ENCODE measurements around the gene PAX1.

PAX1 gene

DNA sequence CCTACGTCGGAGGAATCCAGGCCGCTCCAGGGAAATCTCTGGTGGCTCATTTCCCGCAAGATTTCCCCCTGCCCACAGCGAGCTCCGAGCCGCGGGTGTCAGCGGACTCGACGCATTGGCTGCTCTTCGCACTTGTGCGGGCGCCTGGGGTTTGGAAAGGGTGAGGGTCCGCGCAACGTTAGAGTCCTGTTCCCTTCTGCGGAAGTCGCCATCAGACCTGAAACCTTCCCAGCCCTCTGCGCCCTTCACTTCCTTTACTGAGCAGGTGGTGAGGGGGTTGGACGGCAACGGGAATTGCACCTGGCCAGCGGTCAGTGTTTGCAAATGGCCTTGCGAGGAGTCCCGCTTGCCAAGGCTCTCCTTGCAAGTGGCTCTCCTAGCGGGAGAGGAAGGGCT lies 8.4 kb downstream of the PAX1 start:
- no CpG with 5 or more reads among the region's 26 CpGs for WGBS, 2 donors (ENCODE audit: extremely low coverage in 2 of 2, insufficient read length in 2 of 2, insufficient replicate concordance in 1 of 2)
- no peak overlapping the region for H3K14ac ChIP-seq (ENCODE audit: low read length)
- DNase-seq (ENCODE audit: low spot score), result no peak
- peaks cover 0 to 3% of the 10 kb centered on the region in 2 donors for H3K9me3 ChIP-seq (replicated peaks in 1 of 2; ENCODE audit: control insufficient read depth in 2 of 2, insufficient read depth in 1 of 2, low read depth in 1 of 2, low read length in 2 of 2)
- H3K9ac ChIP-seq (ENCODE audit: low read depth, low read length, poor library complexity), result no peak overlapping the region
- H3K27ac ChIP-seq (replicated peaks; ENCODE audit: low read length), result no peak overlapping the region
- H3K23ac ChIP-seq (ENCODE audit: low read depth, low read length, poor library complexity), result peak overlapping the region; percentile 20
- no peaks in the 10 kb centered on the region for H3K4me1 ChIP-seq (ENCODE audit: control insufficient read depth in 2 of 2, insufficient read depth in 1 of 2, low read depth in 1 of 2, low read length in 2 of 2)
- no peak overlapping the region for H2BK5ac ChIP-seq (ENCODE audit: low read length)
- H3K27me3 ChIP-seq (ENCODE audit: control insufficient read depth in 3 of 3, insufficient read depth in 3 of 3, low read depth in 1 of 3, low read length in 3 of 3), result peaks cover 48 to 93% (median 82%) of the 10 kb centered on the region in 3 experiments
- H3K4me3 ChIP-seq (ENCODE audit: low read length in 2 of 2), result no peak overlapping the region
- no peak overlapping the region for H2BK15ac ChIP-seq (ENCODE audit: low read length)
- peak overlapping the region; percentile 46 for H2BK12ac ChIP-seq (ENCODE audit: low read length)
- no peak overlapping the region for H3K18ac ChIP-seq (ENCODE audit: low read length)
- H4K8ac ChIP-seq (ENCODE audit: low read depth, low read length), result no peak overlapping the region
- H3K36me3 ChIP-seq (replicated peaks in 1 of 2; ENCODE audit: control insufficient read depth in 2 of 2, insufficient read depth in 2 of 2, low read length in 2 of 2), result no peaks in the 10 kb centered on the region
- no peaks in the 10 kb centered on the region for H3K79me1 ChIP-seq (ENCODE audit: low read depth, low read length)
- no peak overlapping the region for H3K4ac ChIP-seq (ENCODE audit: low read length)
- H3K4me2 ChIP-seq (ENCODE audit: insufficient read depth, low read length, poor library complexity, severe bottlenecking), result no peak overlapping the region
- no peak overlapping the region for H2BK120ac ChIP-seq (ENCODE audit: low read depth, low read length)
- H2AK5ac ChIP-seq (ENCODE audit: low read depth, low read length), result no peak overlapping the region
- H4K91ac ChIP-seq (ENCODE audit: low read depth, low read length, poor library complexity), result no peak overlapping the region
- no peak overlapping the region for H2AFZ ChIP-seq (ENCODE audit: low read length)

DNA sequence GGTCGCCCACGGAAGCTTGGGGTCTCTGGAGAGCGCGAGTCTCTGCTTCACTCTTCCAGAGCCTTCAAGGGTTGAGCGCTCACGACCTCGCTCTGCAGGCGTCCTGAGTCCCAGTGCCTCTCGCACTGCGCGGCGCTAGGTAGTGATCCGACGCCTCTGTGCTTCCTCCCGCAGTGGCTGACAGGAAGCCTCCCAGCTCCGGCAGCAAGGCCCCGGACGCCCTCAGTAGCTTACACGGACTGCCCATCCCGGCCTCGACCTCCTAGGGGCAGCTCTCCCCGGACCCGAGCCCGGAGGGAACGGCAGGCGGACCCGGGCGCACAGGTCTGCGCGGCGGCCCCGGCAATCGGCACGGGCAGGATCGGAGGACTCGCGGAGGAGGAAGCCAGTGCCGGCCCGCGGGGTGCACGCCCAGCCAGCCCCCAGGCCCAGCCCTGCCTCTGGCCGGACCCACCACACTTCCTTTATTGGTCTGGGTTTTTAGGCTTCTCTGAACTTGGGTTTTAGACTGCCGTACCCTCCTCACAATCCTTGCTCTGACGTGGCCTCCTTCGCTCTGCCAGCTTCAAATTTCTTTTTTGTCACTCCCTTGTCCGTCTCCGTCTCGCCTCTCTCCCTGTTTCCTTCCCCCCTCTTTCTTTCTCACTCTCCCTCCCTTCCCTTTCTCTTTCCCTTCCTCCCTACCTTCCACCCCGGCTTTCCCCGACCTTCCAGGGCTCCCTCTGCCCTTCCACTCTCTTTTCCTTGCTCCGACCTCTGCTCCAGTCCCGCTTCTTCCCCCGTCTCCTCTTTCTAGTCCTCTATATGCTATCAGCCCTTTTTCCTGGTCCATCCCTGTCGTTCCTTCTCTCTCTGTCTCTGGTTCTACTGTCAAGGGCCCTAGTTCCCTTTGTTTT lies 9.1 kb downstream of the PAX1 start:
- Histone ChIP-seq H3K36me3 (replicated peaks in 1 of 2; ENCODE audit: control insufficient read depth in 2 of 2, insufficient read depth in 2 of 2, low read length in 2 of 2) (no peaks in the 10 kb centered on the region), H2AFZ (ENCODE audit: low read length) (no peak overlapping the region), H3K9ac (ENCODE audit: low read depth, low read length, poor library complexity) (no peak overlapping the region), H2BK120ac (ENCODE audit: low read depth, low read length) (no peak overlapping the region), H2BK5ac (ENCODE audit: low read length) (no peak overlapping the region), H3K18ac (ENCODE audit: low read length) (peak overlapping the region; percentile 32), H4K91ac (ENCODE audit: low read depth, low read length, poor library complexity) (no peak overlapping the region), H3K27ac (replicated peaks; ENCODE audit: low read length) (no peak overlapping the region), H3K9me3 (replicated peaks in 1 of 2; ENCODE audit: control insufficient read depth in 2 of 2, insufficient read depth in 1 of 2, low read depth in 1 of 2, low read length in 2 of 2) (peaks cover 0 to 3% of the 10 kb centered on the region in 2 donors), H3K23ac (ENCODE audit: low read depth, low read length, poor library complexity) (no peak overlapping the region), H3K4me3 (ENCODE audit: low read length in 2 of 2) (no peak overlapping the region), H3K4me2 (ENCODE audit: insufficient read depth, low read length, poor library complexity, severe bottlenecking) (no peak overlapping the region), H3K4ac (ENCODE audit: low read length) (no peak overlapping the region), H2BK15ac (ENCODE audit: low read length) (no peak overlapping the region), H4K8ac (ENCODE audit: low read depth, low read length) (no peak overlapping the region), H2BK12ac (ENCODE audit: low read length) (no peak overlapping the region), H2AK5ac (ENCODE audit: low read depth, low read length) (no peak overlapping the region), H3K79me1 (ENCODE audit: low read depth, low read length) (no peaks in the 10 kb centered on the region), H3K14ac (ENCODE audit: low read length) (no peak overlapping the region), H3K27me3 (ENCODE audit: control insufficient read depth in 3 of 3, insufficient read depth in 3 of 3, low read depth in 1 of 3, low read length in 3 of 3) (peaks cover 42 to 86% (median 77%) of the 10 kb centered on the region in 3 experiments), H3K4me1 (ENCODE audit: control insufficient read depth in 2 of 2, insufficient read depth in 1 of 2, low read depth in 1 of 2, low read length in 2 of 2) (no peaks in the 10 kb centered on the region)
- no peak for DNase-seq (ENCODE audit: low spot score)
- no CpG with 5 or more reads among the region's 54 CpGs for WGBS, 2 donors (ENCODE audit: extremely low coverage in 2 of 2, insufficient read length in 2 of 2, insufficient replicate concordance in 1 of 2)

- H2AK5ac ChIP-seq (ENCODE audit: low read depth, low read length), result no peak overlapping the region
- no peak overlapping the region for H2BK5ac ChIP-seq (ENCODE audit: low read length)
- no peak overlapping the region for H2BK15ac ChIP-seq (ENCODE audit: low read length)
- peaks cover 37 to 80% (median 70%) of the 10 kb centered on the region in 3 experiments for H3K27me3 ChIP-seq (ENCODE audit: control insufficient read depth in 3 of 3, insufficient read depth in 3 of 3, low read depth in 1 of 3, low read length in 3 of 3)
- H3K79me1 ChIP-seq (ENCODE audit: low read depth, low read length), result no peaks in the 10 kb centered on the region
- H2BK12ac ChIP-seq (ENCODE audit: low read length), result no peak overlapping the region
- no peak overlapping the region for H3K14ac ChIP-seq (ENCODE audit: low read length)
- H3K18ac ChIP-seq (ENCODE audit: low read length), result no peak overlapping the region
- H3K23ac ChIP-seq (ENCODE audit: low read depth, low read length, poor library complexity), result no peak overlapping the region
- no peaks in the 10 kb centered on the region for H3K36me3 ChIP-seq (replicated peaks in 1 of 2; ENCODE audit: control insufficient read depth in 2 of 2, insufficient read depth in 2 of 2, low read length in 2 of 2)
- peaks cover 0 to 3% of the 10 kb centered on the region in 2 donors for H3K9me3 ChIP-seq (replicated peaks in 1 of 2; ENCODE audit: control insufficient read depth in 2 of 2, insufficient read depth in 1 of 2, low read depth in 1 of 2, low read length in 2 of 2)
- H3K4me2 ChIP-seq (ENCODE audit: insufficient read depth, low read length, poor library complexity, severe bottlenecking), result no peak overlapping the region
- no peaks in the 10 kb centered on the region for H3K4me1 ChIP-seq (ENCODE audit: control insufficient read depth in 2 of 2, insufficient read depth in 1 of 2, low read depth in 1 of 2, low read length in 2 of 2)
- no CpG with 5 or more reads among the region's 10 CpGs for WGBS, 2 donors (ENCODE audit: extremely low coverage in 2 of 2, insufficient read length in 2 of 2, insufficient replicate concordance in 1 of 2)
- H3K4me3 ChIP-seq (ENCODE audit: low read length in 2 of 2), result no peak overlapping the region
- no peak overlapping the region for H3K27ac ChIP-seq (replicated peaks; ENCODE audit: low read length)
- H3K4ac ChIP-seq (ENCODE audit: low read length), result no peak overlapping the region
- H4K8ac ChIP-seq (ENCODE audit: low read depth, low read length), result no peak overlapping the region
- no peak overlapping the region for H2BK120ac ChIP-seq (ENCODE audit: low read depth, low read length)
- no peak overlapping the region for H3K9ac ChIP-seq (ENCODE audit: low read depth, low read length, poor library complexity)
- no peak for DNase-seq (ENCODE audit: low spot score)
- H2AFZ ChIP-seq (ENCODE audit: low read length), result no peak overlapping the region
- no peak overlapping the region for H4K91ac ChIP-seq (ENCODE audit: low read depth, low read length, poor library complexity)
Observed at GRCh38 chr20:21715193-21715881, 9.9 kb downstream of the PAX1 start.

DNA sequence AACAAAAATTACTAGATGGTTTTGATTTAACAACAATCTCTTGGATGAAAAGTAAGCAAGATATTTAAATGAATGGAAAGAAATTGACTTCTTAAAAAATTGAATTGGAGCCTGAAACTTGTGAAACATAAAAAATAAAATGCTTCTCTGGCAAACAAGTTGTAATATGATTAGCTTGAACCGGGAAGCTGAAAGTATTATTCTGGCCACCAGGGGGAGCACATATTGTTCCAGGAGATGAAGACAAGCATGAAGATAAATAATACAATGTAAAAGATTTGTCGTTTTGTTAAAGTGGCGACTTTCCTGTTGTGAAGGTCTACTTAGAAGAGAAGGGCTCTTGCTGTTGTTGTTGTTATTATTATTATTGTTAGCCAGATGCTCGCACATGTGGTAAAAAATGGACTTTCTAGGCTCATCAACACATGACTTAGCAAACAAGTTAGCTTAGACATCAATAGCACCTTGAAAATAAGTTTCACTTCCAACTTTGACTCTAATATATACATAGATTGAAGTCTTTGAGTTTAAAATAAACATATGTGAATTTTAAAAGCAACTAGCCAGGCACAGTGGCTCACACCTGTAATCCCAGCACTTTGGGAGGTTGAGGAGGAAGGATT lies 14.2 kb downstream of the PAX1 start:
- H3K9me3 ChIP-seq (replicated peaks in 1 of 2; ENCODE audit: control insufficient read depth in 2 of 2, insufficient read depth in 1 of 2, low read depth in 1 of 2, low read length in 2 of 2), result no peaks in the 10 kb centered on the region
- H3K14ac ChIP-seq (ENCODE audit: low read length), result no peak overlapping the region
- no peak overlapping the region for H3K4me3 ChIP-seq (ENCODE audit: low read length in 2 of 2)
- no peaks in the 10 kb centered on the region for H3K36me3 ChIP-seq (replicated peaks in 1 of 2; ENCODE audit: control insufficient read depth in 2 of 2, insufficient read depth in 2 of 2, low read length in 2 of 2)
- H3K23ac ChIP-seq (ENCODE audit: low read depth, low read length, poor library complexity), result no peak overlapping the region
- no peak overlapping the region for H2AK5ac ChIP-seq (ENCODE audit: low read depth, low read length)
- H3K9ac ChIP-seq (ENCODE audit: low read depth, low read length, poor library complexity), result no peak overlapping the region
- no peaks in the 10 kb centered on the region for H3K4me1 ChIP-seq (ENCODE audit: control insufficient read depth in 2 of 2, insufficient read depth in 1 of 2, low read depth in 1 of 2, low read length in 2 of 2)
- no peak overlapping the region for H2BK5ac ChIP-seq (ENCODE audit: low read length)
- no peak overlapping the region for H2AFZ ChIP-seq (ENCODE audit: low read length)
- H2BK120ac ChIP-seq (ENCODE audit: low read depth, low read length), result no peak overlapping the region
- no peak overlapping the region for H3K4ac ChIP-seq (ENCODE audit: low read length)
- no peak overlapping the region for H3K27ac ChIP-seq (replicated peaks; ENCODE audit: low read length)
- H4K8ac ChIP-seq (ENCODE audit: low read depth, low read length), result no peak overlapping the region
- H2BK12ac ChIP-seq (ENCODE audit: low read length), result no peak overlapping the region
- no peak overlapping the region for H4K91ac ChIP-seq (ENCODE audit: low read depth, low read length, poor library complexity)
- H2BK15ac ChIP-seq (ENCODE audit: low read length), result no peak overlapping the region
- WGBS, 2 donors (ENCODE audit: extremely low coverage in 2 of 2, insufficient read length in 2 of 2, insufficient replicate concordance in 1 of 2), result no CpG with 5 or more reads among the region's 4 CpGs
- H3K18ac ChIP-seq (ENCODE audit: low read length), result no peak overlapping the region
- DNase-seq (ENCODE audit: low spot score), result no peak
- H3K27me3 ChIP-seq (ENCODE audit: control insufficient read depth in 3 of 3, insufficient read depth in 3 of 3, low read depth in 1 of 3, low read length in 3 of 3), result peaks cover 13 to 38% (median 36%) of the 10 kb centered on the region in 3 experiments
- H3K79me1 ChIP-seq (ENCODE audit: low read depth, low read length), result no peaks in the 10 kb centered on the region
- no peak overlapping the region for H3K4me2 ChIP-seq (ENCODE audit: insufficient read depth, low read length, poor library complexity, severe bottlenecking)
